H9 (cell line): ENCODE measurements around the gene ATXN7. TPM values are rescaled to one million over a fixed set of nuclear protein-coding genes. Genes with fewer than 3 reads are reported as not detected.

Source experiments
- DNase-seq: peaks from one replicate; pipeline ENCODE4 v3.0.0-alpha.2; 2017
- H2AFZ ChIP-seq: one replicate; pipeline ENCODE4 v1.6.1; 2013; ENCODE audit warnings: mild to moderate bottlenecking, low read length, control low read depth, moderate library complexity
- H2AK5ac ChIP-seq: 2 replicates; pipeline ENCODE4 v1.6.1; 2013; ENCODE audit warnings: low read length, control low read depth, mixed read lengths; ENCODE audit not compliant: insufficient read length
- H2BK120ac ChIP-seq: one replicate; pipeline ENCODE4 v1.6.1; 2013; ENCODE audit warnings: low read depth, mild to moderate bottlenecking, low read length, control low read depth, inconsistent platforms; ENCODE audit not compliant: poor library complexity, severe bottlenecking
- H2BK12ac ChIP-seq: 2 replicates; pipeline ENCODE4 v1.6.1; 2013; ENCODE audit warnings: low read length, control low read depth, mixed read lengths, low read depth; ENCODE audit not compliant: insufficient read length
- H2BK15ac ChIP-seq: 2 replicates; pipeline ENCODE4 v1.6.1; 2013; ENCODE audit warnings: low read depth, low read length, control low read depth
- H2BK20ac ChIP-seq: one replicate; pipeline ENCODE4 v1.6.1; 2013; ENCODE audit warnings: low read depth, mild to moderate bottlenecking, low read length, control low read depth, inconsistent platforms; ENCODE audit not compliant: poor library complexity, severe bottlenecking
- H2BK5ac ChIP-seq: 2 replicates; pipeline ENCODE4 v1.6.1; 2013; ENCODE audit warnings: low read length, control low read depth, mixed read lengths; ENCODE audit not compliant: insufficient read length
- H3K14ac ChIP-seq: 2 replicates; pipeline ENCODE4 v1.6.1; 2013; ENCODE audit warnings: low read length, control low read depth; ENCODE audit not compliant: insufficient read depth
- H3K18ac ChIP-seq: 2 replicates; pipeline ENCODE4 v1.6.1; 2013; ENCODE audit warnings: low read depth, mild to moderate bottlenecking, mixed read lengths, low read length, control low read depth; ENCODE audit not compliant: insufficient read length
- H3K23ac ChIP-seq: 2 replicates; pipeline ENCODE4 v1.6.1; 2013; ENCODE audit warnings: low read length, control low read depth, mixed read lengths, low read depth; ENCODE audit not compliant: insufficient read length
- H3K23me2 ChIP-seq: 2 replicates; pipeline ENCODE4 v1.6.1; 2013; ENCODE audit warnings: low read depth, mild to moderate bottlenecking, mixed read lengths, low read length, control low read depth; ENCODE audit not compliant: insufficient read length, poor library complexity, severe bottlenecking
- H3K27ac ChIP-seq: 2 replicates; pipeline ENCODE4 v1.5.1; 2013; ENCODE audit warnings: low read length, control low read depth, mixed read lengths, low read depth; ENCODE audit not compliant: insufficient read length
- H3K27me3 ChIP-seq: 2 replicates; pipeline ENCODE4 v1.6.1; 2013; ENCODE audit warnings: low read length, control low read depth, inconsistent platforms; ENCODE audit not compliant: insufficient read depth
- H3K4ac ChIP-seq: 2 replicates; pipeline ENCODE4 v1.6.1; 2013; ENCODE audit warnings: low read depth, mild to moderate bottlenecking, control low read depth, inconsistent platforms, low read length, moderate library complexity
- H3K4me1 ChIP-seq: 2 replicates; pipeline ENCODE4 v1.6.1; 2013; ENCODE audit warnings: low read length, control low read depth, inconsistent platforms; ENCODE audit not compliant: insufficient read depth
- H3K4me2 ChIP-seq: 2 replicates; pipeline ENCODE4 v1.6.1; 2013; ENCODE audit warnings: low read length, control low read depth, mixed read lengths; ENCODE audit not compliant: insufficient read length, insufficient read depth
- H3K56ac ChIP-seq: 2 replicates; pipeline ENCODE4 v1.6.1; 2013; ENCODE audit warnings: low read depth, mild to moderate bottlenecking, mixed read lengths, low read length, control low read depth; ENCODE audit not compliant: insufficient read length
- H3K79me1 ChIP-seq: 2 replicates; pipeline ENCODE4 v1.6.1; 2013; ENCODE audit warnings: low read depth, mild to moderate bottlenecking, moderate library complexity, low read length, control low read depth, inconsistent platforms; ENCODE audit not compliant: insufficient read depth, poor library complexity, severe bottlenecking
- H3K79me2 ChIP-seq: 2 replicates; pipeline ENCODE4 v1.6.1; 2013; ENCODE audit warnings: low read length, control low read depth, inconsistent platforms; ENCODE audit not compliant: insufficient read depth
- H3K9ac ChIP-seq: 2 replicates; pipeline ENCODE4 v1.6.1; 2013; ENCODE audit warnings: low read length, control low read depth, mixed read lengths; ENCODE audit not compliant: insufficient read length; ENCODE audit errors: extremely low read depth
- H3K9me3 ChIP-seq: one replicate; pipeline ENCODE4 v1.6.1; 2013; ENCODE audit warnings: low read depth, low read length, inconsistent platforms; ENCODE audit not compliant: control insufficient read depth
- H3T11ph ChIP-seq: one replicate; pipeline ENCODE4 v1.6.1; 2013; ENCODE audit warnings: mild to moderate bottlenecking, low read length, control low read depth, inconsistent platforms
- H4K20me1 ChIP-seq: one replicate; pipeline ENCODE4 v1.6.1; 2013; ENCODE audit not compliant: control insufficient read depth, insufficient read length, insufficient read depth
- H4K5ac ChIP-seq: 2 replicates; pipeline ENCODE4 v1.6.1; 2013; ENCODE audit warnings: low read depth, mild to moderate bottlenecking, mixed read lengths, low read length, control low read depth; ENCODE audit not compliant: insufficient read length
- H4K8ac ChIP-seq: replicated peaks from 2 replicates; pipeline ENCODE4 v1.6.1; 2013; ENCODE audit warnings: low read length, control low read depth, mixed read lengths, low read depth; ENCODE audit not compliant: insufficient read length
- H4K91ac ChIP-seq: 2 replicates; pipeline ENCODE4 v1.6.1; 2013; ENCODE audit warnings: low read depth, mild to moderate bottlenecking, moderate library complexity, mixed read lengths, low read length, control low read depth; ENCODE audit not compliant: insufficient read length
- H3K27ac Mint-ChIP-seq, 3 experiments: 2 replicates in 2 of 3; 3 replicates in 1 of 3; pipeline ENCODE4 v1.8.0; 2020 to 2021; ENCODE audit warnings: mixed read lengths in 3 of 3, mild to moderate bottlenecking in 1 of 3, moderate library complexity in 1 of 3
- H3K27me3 Mint-ChIP-seq: 2 replicates; pipeline ENCODE4 v1.8.0; 2021; ENCODE audit warnings: low read depth, mild to moderate bottlenecking, moderate library complexity, mixed read lengths
- H3K36me3 Mint-ChIP-seq, 3 experiments: 2 replicates in 2 of 3; 3 replicates in 1 of 3; pipeline ENCODE4 v1.8.0; 2020 to 2021; ENCODE audit warnings: low read depth in 3 of 3, mixed read lengths in 3 of 3; ENCODE audit not compliant: insufficient read depth in 1 of 3
- H3K4me1 Mint-ChIP-seq, 2 experiments: 2 replicates each; pipeline ENCODE4 v1.8.0; 2020; ENCODE audit warnings: mixed read lengths in 2 of 2
- H3K4me3 Mint-ChIP-seq, 2 experiments: 2 replicates in 1 of 2; 3 replicates in 1 of 2; pipeline ENCODE4 v1.8.0; 2020 to 2021; ENCODE audit warnings: mild to moderate bottlenecking in 2 of 2, mixed read lengths in 2 of 2, moderate library complexity in 1 of 2
- H3K9me3 Mint-ChIP-seq, 2 experiments: 2 replicates in 1 of 2; 3 replicates in 1 of 2; pipeline ENCODE4 v1.8.0; 2020; ENCODE audit warnings: mild to moderate bottlenecking in 2 of 2, mixed read lengths in 2 of 2, moderate library complexity in 1 of 2
- CTCF ChIP-seq: fragments of 200-600 bp; sonication (generic); conservative IDR thresholded peaks from 3 replicates; pipeline ENCODE4 v1.8.0; 2021; ENCODE audit warnings: antibody characterized with exemption, mild to moderate bottlenecking
- WGBS: extraction: QIAGEN DNeasy Blood & Tissue Kit; methylation state at CpG from one replicate; pipeline ENCODE4 v1.1.7; 2013; ENCODE audit warnings: missing lambda C conversion rate, low lambda C conversion rate, mixed read lengths; ENCODE audit not compliant: insufficient read length; ENCODE audit errors: extremely low coverage; 5-methylcytosine and 5-hydroxymethylcytosine counted together
- total RNA-seq: library from RNA; stranded (reverse); gene quantifications from 2 replicates; pipeline ENCODE4 v1.2.1, GENCODE V29; 2021

ATXN7 gene
- total RNA-seq, 1 experiment from 2014 or later: 21.5 TPM

- no peak overlapping the region for H3K23ac ChIP-seq
- peaks cover 35 to 86% (median 81%) of the 10 kb centered on the region in 3 experiments; a peak in 6 of 7 replicates for H3K36me3 Mint-ChIP-seq
- no peak overlapping the region for H4K91ac ChIP-seq
- H4K8ac ChIP-seq: no peak overlapping the region
- no peak overlapping the region for H3K27ac ChIP-seq
- H2AFZ ChIP-seq: no peak overlapping the region
- no peak overlapping the region for H2AK5ac ChIP-seq
- no peak for DNase-seq
- H3K4me3 Mint-ChIP-seq: no peak overlapping the region
- no peak overlapping the region for H3K9ac ChIP-seq
- H2BK15ac ChIP-seq: no peak overlapping the region
- H3K18ac ChIP-seq: no peak overlapping the region
- H3K4me2 ChIP-seq: no peak overlapping the region
- H3K27ac Mint-ChIP-seq: peak overlapping the region in 1 of 3 experiments; percentile 38; a peak in 1 of 7 replicates
- no peaks in the 10 kb centered on the region for H3K9me3 Mint-ChIP-seq
- no peak overlapping the region for H2BK120ac ChIP-seq
- no peak overlapping the region for H3K56ac ChIP-seq
- no peak overlapping the region for H3K4ac ChIP-seq
- H3K4me1 Mint-ChIP-seq: peaks cover 2 to 4% of the 10 kb centered on the region in 2 experiments
- WGBS: no CpG with 5 or more reads among the region's 3 CpGs
- no peak overlapping the region for H2BK20ac ChIP-seq
- H3K79me1 ChIP-seq: no peaks in the 10 kb centered on the region
- no peak overlapping the region for H4K5ac ChIP-seq
- H2BK12ac ChIP-seq: no peak overlapping the region
- no peaks in the 10 kb centered on the region for H3K9me3 ChIP-seq
- no peaks in the 10 kb centered on the region for H4K20me1 ChIP-seq
- no peak overlapping the region for H2BK5ac ChIP-seq
- TF ChIP-seq CTCF: no peak
- H3K79me2 ChIP-seq: 0 out of 2 replicates have a peak, but pooled peaks cover 2% of the 10 kb centered on the region
- H3K4me1 ChIP-seq: no peaks in the 10 kb centered on the region
- H3K27me3 Mint-ChIP-seq: no peaks in the 10 kb centered on the region
- H3K27me3 ChIP-seq: no peaks in the 10 kb centered on the region
- no peaks in the 10 kb centered on the region for H3K23me2 ChIP-seq
- H3T11ph ChIP-seq: no peak overlapping the region
- no peak overlapping the region for H3K14ac ChIP-seq
Measured at GRCh38 chr3:64016941-64017620, 153.4 kb downstream of the ATXN7 start.
